Measurements from ENCODE around the gene DOHH. TPM values are rescaled to one million over a fixed set of nuclear protein-coding genes. Genes with fewer than 3 reads are reported as not detected.

The DOHH gene
- total RNA-seq, 1 experiment from 2014 or later = 51.4 TPM

Other genes with a start within 250 kb of the DOHH start
- 31.7 and 49.6 TPM in 2 replicates for gene NFIC, start 134.1 kb downstream of the DOHH start, total RNA-seq (2014; rRNA removed)
- gene SMIM24, start 20.1 kb downstream of the DOHH start, total RNA-seq (2014; rRNA removed) = 0.36 and 0.69 TPM in 2 replicates
- not detected in 2 replicates for gene SMIM44, start 17.2 kb downstream of the DOHH start, total RNA-seq (2014; rRNA removed)
- gene FZR1, start 5.6 kb upstream of the DOHH start, total RNA-seq (2014; rRNA removed) = 53.6 and 77.9 TPM in 2 replicates
- not detected in 2 replicates for gene TEKTIP1, start 38.5 kb upstream of the DOHH start, total RNA-seq (2014; rRNA removed)
- 121 and 165 TPM in 2 replicates for gene MFSD12, start 56.9 kb upstream of the DOHH start, total RNA-seq (2014; rRNA removed)
- gene HMG20B, start 72.3 kb upstream of the DOHH start, total RNA-seq (2014; rRNA removed) = 146 and 210 TPM in 2 replicates
- gene GIPC3, start 84.8 kb upstream of the DOHH start, total RNA-seq (2014; rRNA removed) = 0.18 TPM in 1 of 2 replicates, not detected in the other
- 0.77 and 1.0 TPM in 2 replicates for gene TBXA2R, start 106.2 kb upstream of the DOHH start, total RNA-seq (2014; rRNA removed)
- 47.8 and 51.3 TPM in 2 replicates for gene CACTIN, start 126.1 kb upstream of the DOHH start, total RNA-seq (2014; rRNA removed)
- 16.1 and 21.2 TPM in 2 replicates for gene PIP5K1C, start 199.8 kb upstream of the DOHH start, total RNA-seq (2014; rRNA removed)
- gene TJP3, start 207.7 kb upstream of the DOHH start, total RNA-seq (2014; rRNA removed) = 11.7 and 14.3 TPM in 2 replicates

Data from PC-3 (cell line).